NCI-H1105 (cell line): Measurements from ENCODE around the gene OSGIN1.

Experiments
- DNase-seq: peaks from one replicate; lab custom pipeline; 2025; lab: John Stamatoyannopoulos, UW

OSGIN1 gene

DNA sequence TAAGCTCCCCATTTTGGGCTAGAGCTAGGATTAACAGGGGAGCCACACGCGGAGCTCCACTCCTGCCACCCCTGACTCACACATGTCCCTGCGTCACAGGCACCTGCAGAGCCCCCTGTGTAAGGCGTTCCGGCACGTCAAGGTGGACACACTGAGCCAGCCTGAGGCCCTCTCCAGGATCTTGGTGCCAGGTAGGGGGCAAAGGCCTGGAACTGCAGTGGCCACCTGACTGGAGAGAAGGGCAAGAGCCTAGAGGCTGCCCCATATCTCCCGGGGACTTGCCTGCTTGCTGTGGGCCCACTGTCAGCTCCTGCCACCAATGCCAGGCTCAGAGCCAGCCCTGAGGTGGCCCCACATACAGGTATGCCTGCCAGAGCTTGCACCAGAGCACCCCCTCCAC, 48.7 kb downstream of the OSGIN1 start:
- DNase-seq = no peak

GRCh38 chr16:84003038-84003437, 50.0 kb downstream of the OSGIN1 start:
- no peak for DNase-seq

DNA sequence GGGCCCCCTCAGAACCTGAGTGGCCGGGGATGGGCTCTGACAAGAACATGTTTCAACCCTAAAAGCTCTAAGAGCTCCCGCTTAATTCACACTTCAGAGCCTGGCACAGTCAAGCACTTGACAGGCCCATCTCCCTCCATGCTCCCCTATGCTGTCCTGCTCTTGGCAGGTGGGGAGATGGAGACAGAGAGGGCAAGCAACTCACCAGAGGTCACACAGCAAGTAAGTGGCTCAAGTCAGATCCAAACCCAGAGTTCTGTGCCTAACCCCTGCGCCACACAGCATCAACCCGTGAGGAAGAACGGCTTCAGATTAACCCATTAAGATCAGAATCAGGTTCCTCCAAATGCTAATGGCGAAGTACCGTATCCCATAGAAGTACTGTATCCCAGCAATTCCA, 51.4 kb downstream of the OSGIN1 start:
- no peak for DNase-seq

DNA sequence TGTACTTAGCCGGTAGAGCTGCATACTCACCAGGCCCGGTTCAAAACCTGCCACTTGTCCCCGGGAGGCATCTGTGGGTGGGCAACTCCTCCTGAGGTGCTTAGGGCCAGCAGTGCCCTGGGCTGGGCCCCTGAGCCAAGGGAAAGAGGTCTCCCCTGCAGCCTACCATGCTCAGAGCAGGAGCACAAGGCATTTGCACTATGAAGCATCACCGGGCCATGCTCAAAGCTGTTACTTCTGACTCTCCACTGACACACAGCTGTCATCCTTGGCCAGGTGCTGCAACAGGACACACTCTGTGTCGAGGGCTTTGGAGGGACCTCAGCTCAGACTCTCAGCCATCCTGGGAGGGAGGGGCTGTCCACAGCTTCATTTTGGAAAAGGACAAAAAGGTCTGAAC, 52.4 kb downstream of the OSGIN1 start:
- no peak for DNase-seq

DNA sequence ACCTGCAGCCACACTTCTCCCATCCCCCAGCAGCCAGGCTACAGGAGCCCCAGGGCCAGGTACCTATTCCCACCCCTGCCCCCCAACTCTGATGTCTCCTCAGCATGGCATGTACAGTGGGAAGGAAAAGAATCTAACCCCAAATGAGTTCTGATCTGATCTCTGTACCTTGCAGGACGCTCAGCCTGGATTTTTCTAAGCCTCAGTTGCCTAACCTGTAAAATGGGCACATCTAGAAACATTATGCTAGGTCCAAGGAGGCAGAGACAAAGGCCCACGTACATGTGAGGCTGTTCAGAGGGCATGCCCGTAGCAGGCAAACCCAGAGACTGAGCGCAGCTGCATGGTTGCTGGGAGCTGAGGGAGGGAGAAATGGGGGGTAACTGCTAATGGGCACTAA, 54.5 kb downstream of the OSGIN1 start:
- no peak for DNase-seq

DNA sequence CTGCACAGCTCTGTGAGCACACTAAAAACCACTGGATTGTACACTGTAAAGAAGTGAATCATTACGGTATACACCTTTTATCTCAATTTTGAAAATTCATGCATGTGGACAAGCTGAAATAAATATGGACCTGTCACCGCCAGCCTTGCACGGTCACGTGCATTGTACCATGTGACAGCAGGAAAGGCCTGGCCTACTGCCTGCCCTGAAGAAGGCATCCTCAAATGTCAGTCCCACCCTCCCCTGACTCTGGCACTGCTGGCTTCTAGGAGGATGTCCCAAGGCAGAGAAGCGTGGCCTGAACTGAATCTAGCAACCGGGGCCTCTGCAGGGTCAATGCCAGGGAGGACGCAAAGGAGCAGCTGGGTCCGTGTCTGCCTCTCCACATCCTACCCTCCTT, 54.9 kb downstream of the OSGIN1 start:
- no peak for DNase-seq

- DNase-seq = no peak
Observed at GRCh38 chr16:84009282-84009681, 56.2 kb downstream of the OSGIN1 start.

GRCh38 chr16:84013787-84014569, 60.9 kb downstream of the OSGIN1 start:
- no peak for DNase-seq

GRCh38 chr16:84014570-84015327, 61.7 kb downstream of the OSGIN1 start:
- DNase-seq = no peak

DNA sequence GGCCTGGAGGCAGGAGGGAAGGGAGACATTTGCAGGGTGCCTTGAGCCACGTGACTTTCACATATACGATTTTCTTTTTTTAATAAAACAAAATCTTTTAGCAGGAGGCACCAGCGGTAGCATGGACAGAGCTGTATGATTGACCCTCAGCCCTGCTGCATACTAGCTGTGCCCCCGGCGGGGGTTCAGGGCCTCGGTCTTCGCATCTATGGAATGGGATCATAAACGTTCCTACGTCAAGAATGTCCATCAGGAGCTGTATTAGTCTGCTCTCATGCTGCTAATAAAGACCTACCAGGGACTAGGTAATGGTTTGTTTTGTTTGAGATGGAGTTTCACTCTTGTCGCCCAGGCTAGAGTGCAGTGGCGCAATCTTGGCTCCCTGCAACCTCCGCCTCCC, 62.4 kb downstream of the OSGIN1 start:
- no peak for DNase-seq
